ENCODE results near the gene CIPC.

The CIPC gene

GRCh38 chr14:77076113-77076631, 21.9 kb upstream of the CIPC start:
- H3K4me1 ChIP-seq (ENCODE audit: insufficient read depth, low read length): peaks cover 21% of the 10 kb centered on the region
- WGBS: 36% methylated on average over 10 of the region's 10 CpGs
- H3K9me3 ChIP-seq (ENCODE audit: insufficient read depth, low read depth, low read length): no peaks in the 10 kb centered on the region; the same call in 1 of the 2 replicates
- H3K4me3 ChIP-seq (ENCODE audit: low read length): peak overlapping the region; percentile 27; the same call in 1 of the 2 replicates
- H3K27ac ChIP-seq (ENCODE audit: low read depth, low read length): peak overlapping the region; percentile 58; the same call in 1 of the 2 replicates
- no peak overlapping the region for H3K9ac ChIP-seq (ENCODE audit: low read depth, low read length)
- H3K36me3 ChIP-seq (ENCODE audit: insufficient read depth, low read length): no peaks in the 10 kb centered on the region
- H3K27me3 ChIP-seq (ENCODE audit: insufficient read depth, low read length): no peaks in the 10 kb centered on the region

- no peak overlapping the region for H3K9ac ChIP-seq (ENCODE audit: low read depth, low read length)
- H3K36me3 ChIP-seq (ENCODE audit: insufficient read depth, low read length): no peaks in the 10 kb centered on the region
- H3K4me3 ChIP-seq (ENCODE audit: low read length): no peak overlapping the region
- no peak overlapping the region for H3K27ac ChIP-seq (ENCODE audit: low read depth, low read length)
- no peaks in the 10 kb centered on the region for H3K27me3 ChIP-seq (ENCODE audit: insufficient read depth, low read length)
- WGBS: 94% methylated on average over 3 of the region's 3 CpGs
- no peaks in the 10 kb centered on the region; the same call in 1 of the 2 replicates for H3K9me3 ChIP-seq (ENCODE audit: insufficient read depth, low read depth, low read length)
- peaks cover 17% of the 10 kb centered on the region for H3K4me1 ChIP-seq (ENCODE audit: insufficient read depth, low read length)
Measured at GRCh38 chr14:77077040-77077439, 21.0 kb upstream of the CIPC start.

- peaks cover 23% of the 10 kb centered on the region for H3K4me1 ChIP-seq (ENCODE audit: insufficient read depth, low read length)
- no peak overlapping the region for H3K27ac ChIP-seq (ENCODE audit: low read depth, low read length)
- H3K4me3 ChIP-seq (ENCODE audit: low read length): no peak overlapping the region
- no peaks in the 10 kb centered on the region for H3K27me3 ChIP-seq (ENCODE audit: insufficient read depth, low read length)
- WGBS: 94% methylated on average over 3 of the region's 3 CpGs
- no peak overlapping the region for H3K9ac ChIP-seq (ENCODE audit: low read depth, low read length)
- H3K36me3 ChIP-seq (ENCODE audit: insufficient read depth, low read length): no peaks in the 10 kb centered on the region
- H3K9me3 ChIP-seq (ENCODE audit: insufficient read depth, low read depth, low read length): no peaks in the 10 kb centered on the region; the same call in 1 of the 2 replicates
Measured at GRCh38 chr14:77082356-77082755, 15.7 kb upstream of the CIPC start.

- Histone ChIP-seq H3K9me3 (ENCODE audit: insufficient read depth, low read depth, low read length) (no peaks in the 10 kb centered on the region; the same call in 1 of the 2 replicates), H3K4me3 (ENCODE audit: low read length) (no peak overlapping the region), H3K36me3 (ENCODE audit: insufficient read depth, low read length) (no peaks in the 10 kb centered on the region), H3K27ac (ENCODE audit: low read depth, low read length) (no peak overlapping the region), H3K4me1 (ENCODE audit: insufficient read depth, low read length) (peaks cover 30% of the 10 kb centered on the region), H3K9ac (ENCODE audit: low read depth, low read length) (no peak overlapping the region), H3K27me3 (ENCODE audit: insufficient read depth, low read length) (no peaks in the 10 kb centered on the region)
- WGBS: 98% methylated on average over 3 of the region's 3 CpGs
Measured at GRCh38 chr14:77083082-77083481, 15.0 kb upstream of the CIPC start.

GRCh38 chr14:77084985-77085384, 13.1 kb upstream of the CIPC start:
- H3K36me3 ChIP-seq (ENCODE audit: insufficient read depth, low read length): no peaks in the 10 kb centered on the region
- H3K9me3 ChIP-seq (ENCODE audit: insufficient read depth, low read depth, low read length): no peaks in the 10 kb centered on the region; the same call in 1 of the 2 replicates
- no peak overlapping the region for H3K4me3 ChIP-seq (ENCODE audit: low read length)
- H3K27me3 ChIP-seq (ENCODE audit: insufficient read depth, low read length): no peaks in the 10 kb centered on the region
- H3K9ac ChIP-seq (ENCODE audit: low read depth, low read length): peak overlapping the region; percentile 42; the same call in 1 of the 2 replicates
- 83% methylated on average over 5 of the region's 5 CpGs for WGBS
- peaks cover 42% of the 10 kb centered on the region for H3K4me1 ChIP-seq (ENCODE audit: insufficient read depth, low read length)
- peak overlapping the region; percentile 70 for H3K27ac ChIP-seq (ENCODE audit: low read depth, low read length)

- Histone ChIP-seq H3K9ac (ENCODE audit: low read depth, low read length) (peak overlapping the region; percentile 42; the same call in 1 of the 2 replicates), H3K4me3 (ENCODE audit: low read length) (no peak overlapping the region), H3K27me3 (ENCODE audit: insufficient read depth, low read length) (no peaks in the 10 kb centered on the region), H3K36me3 (ENCODE audit: insufficient read depth, low read length) (no peaks in the 10 kb centered on the region), H3K4me1 (ENCODE audit: insufficient read depth, low read length) (peaks cover 42% of the 10 kb centered on the region), H3K9me3 (ENCODE audit: insufficient read depth, low read depth, low read length) (0 out of 2 replicates have a peak, but pooled peaks cover under 1% of the 10 kb centered on the region), H3K27ac (ENCODE audit: low read depth, low read length) (peak overlapping the region; percentile 70)
- WGBS: 59% methylated on average over 4 of the region's 4 CpGs
Measured at GRCh38 chr14:77085538-77085937, 12.5 kb upstream of the CIPC start.

- Histone ChIP-seq H3K4me1 (ENCODE audit: insufficient read depth, low read length) (peaks cover 42% of the 10 kb centered on the region), H3K9ac (ENCODE audit: low read depth, low read length) (peak overlapping the region; percentile 42; the same call in 1 of the 2 replicates), H3K27ac (ENCODE audit: low read depth, low read length) (peak overlapping the region; percentile 70), H3K9me3 (ENCODE audit: insufficient read depth, low read depth, low read length) (peaks cover 6% of the 10 kb centered on the region; the same call in 1 of the 2 replicates), H3K4me3 (ENCODE audit: low read length) (no peak overlapping the region), H3K27me3 (ENCODE audit: insufficient read depth, low read length) (no peaks in the 10 kb centered on the region), H3K36me3 (ENCODE audit: insufficient read depth, low read length) (no peaks in the 10 kb centered on the region)
- WGBS: 93% methylated on average over 3 of the region's 3 CpGs
Measured at GRCh38 chr14:77086017-77086727, 11.9 kb upstream of the CIPC start.

- WGBS: 93% methylated on average over 6 of the region's 6 CpGs
- no peak overlapping the region for H3K4me3 ChIP-seq (ENCODE audit: low read length)
- no peak overlapping the region for H3K9ac ChIP-seq (ENCODE audit: low read depth, low read length)
- H3K9me3 ChIP-seq (ENCODE audit: insufficient read depth, low read depth, low read length): peaks cover 13% of the 10 kb centered on the region; the same call in 1 of the 2 replicates
- H3K4me1 ChIP-seq (ENCODE audit: insufficient read depth, low read length): peaks cover 42% of the 10 kb centered on the region
- no peaks in the 10 kb centered on the region for H3K27me3 ChIP-seq (ENCODE audit: insufficient read depth, low read length)
- H3K27ac ChIP-seq (ENCODE audit: low read depth, low read length): peak overlapping the region; percentile 65
- H3K36me3 ChIP-seq (ENCODE audit: insufficient read depth, low read length): no peaks in the 10 kb centered on the region
Measured at GRCh38 chr14:77086951-77087350, 11.1 kb upstream of the CIPC start.

GRCh38 chr14:77087631-77088030, 10.4 kb upstream of the CIPC start:
- H3K27me3 ChIP-seq (ENCODE audit: insufficient read depth, low read length): no peaks in the 10 kb centered on the region
- H3K9ac ChIP-seq (ENCODE audit: low read depth, low read length): peak overlapping the region; percentile 39; the same call in 1 of the 2 replicates
- H3K4me1 ChIP-seq (ENCODE audit: insufficient read depth, low read length): peaks cover 42% of the 10 kb centered on the region
- H3K27ac ChIP-seq (ENCODE audit: low read depth, low read length): peak overlapping the region; percentile 63
- H3K9me3 ChIP-seq (ENCODE audit: insufficient read depth, low read depth, low read length): peaks cover 14% of the 10 kb centered on the region; the same call in 1 of the 2 replicates
- H3K4me3 ChIP-seq (ENCODE audit: low read length): no peak overlapping the region
- WGBS: 90% methylated on average over 3 of the region's 3 CpGs
- no peaks in the 10 kb centered on the region for H3K36me3 ChIP-seq (ENCODE audit: insufficient read depth, low read length)

- 52% methylated on average over 4 of the region's 5 CpGs for WGBS
- H3K4me3 ChIP-seq (ENCODE audit: low read length): peak overlapping the region; percentile 29
- peak overlapping the region; percentile 63 for H3K27ac ChIP-seq (ENCODE audit: low read depth, low read length)
- H3K9ac ChIP-seq (ENCODE audit: low read depth, low read length): peak overlapping the region; percentile 39; the same call in 1 of the 2 replicates
- peaks cover 42% of the 10 kb centered on the region for H3K4me1 ChIP-seq (ENCODE audit: insufficient read depth, low read length)
- H3K9me3 ChIP-seq (ENCODE audit: insufficient read depth, low read depth, low read length): peaks cover 14% of the 10 kb centered on the region; the same call in 1 of the 2 replicates
- no peaks in the 10 kb centered on the region for H3K27me3 ChIP-seq (ENCODE audit: insufficient read depth, low read length)
- no peaks in the 10 kb centered on the region for H3K36me3 ChIP-seq (ENCODE audit: insufficient read depth, low read length)
Measured at GRCh38 chr14:77088219-77088618, 9.8 kb upstream of the CIPC start.

GRCh38 chr14:77088645-77089044, 9.4 kb upstream of the CIPC start:
- Histone ChIP-seq H3K4me1 (ENCODE audit: insufficient read depth, low read length) (peaks cover 42% of the 10 kb centered on the region), H3K36me3 (ENCODE audit: insufficient read depth, low read length) (no peaks in the 10 kb centered on the region), H3K9me3 (ENCODE audit: insufficient read depth, low read depth, low read length) (peaks cover 14% of the 10 kb centered on the region; the same call in 1 of the 2 replicates), H3K27me3 (ENCODE audit: insufficient read depth, low read length) (no peaks in the 10 kb centered on the region), H3K9ac (ENCODE audit: low read depth, low read length) (0 out of 2 replicates have a peak overlapping the region, but pooled peaks have one; percentile 7), H3K27ac (ENCODE audit: low read depth, low read length) (peak overlapping the region; percentile 50), H3K4me3 (ENCODE audit: low read length) (peak overlapping the region; percentile 29)
- 81% methylated on average over 2 of the region's 2 CpGs for WGBS
